Transverse colon (tissue), 4 donors: ENCODE data around the gene TH. TPM values are rescaled to one million over a fixed set of nuclear protein-coding genes. Genes with fewer than 3 reads are reported as not detected.

Source experiments
- DNase-seq: peaks from one replicate; pipeline ENCODE4 v3.0.0-alpha.2; 2019
- H3K27ac ChIP-seq, 4 donors: fragments of 200-600 bp; sonication (generic); 2 replicates each; pipeline ENCODE4 v1.5.1; 2016 to 2018; ENCODE audit warnings: inconsistent platforms in 4 of 4
- H3K27me3 ChIP-seq: fragments of 200-600 bp; sonication (generic); 2 replicates; pipeline ENCODE4 v1.5.1; 2017; ENCODE audit warnings: inconsistent platforms
- H3K36me3 ChIP-seq, 4 donors: fragments of 200-600 bp; sonication (generic); 2 replicates each; pipeline ENCODE4 v1.5.1; 2017 to 2019; ENCODE audit warnings: inconsistent platforms in 4 of 4
- H3K4me1 ChIP-seq, 4 donors: fragments of 200-600 bp; sonication (generic); 2 replicates each; pipeline ENCODE4 v1.5.1; 2017 to 2020; ENCODE audit warnings: inconsistent platforms in 4 of 4
- H3K4me3 ChIP-seq, 4 donors: fragments of 200-600 bp; sonication (generic); 1 replicate in 1 of 4; 2 replicates in 3 of 4; pipeline versions ENCODE4 v1.5.1 to v1.6.1; 2017 to 2019; ENCODE audit warnings: inconsistent platforms in 4 of 4
- H3K9me3 ChIP-seq, 2 donors: fragments of 200-600 bp; sonication (generic); 2 replicates each; pipeline ENCODE4 v1.5.1; 2017 to 2019; ENCODE audit warnings: inconsistent platforms in 2 of 2
- EP300 ChIP-seq: sonication (generic); formaldehyde crosslinking; IDR thresholded peaks from one replicate; pipeline ENCODE4 v1.6.1; 2017; ENCODE audit warnings: antibody characterized with exemption, low read depth
- POLR2A ChIP-seq: fragments of 450-650 bp; IDR thresholded peaks from one replicate; pipeline ENCODE4 v1.6.1; 2016; ENCODE audit warnings: antibody characterized with exemption, mild to moderate bottlenecking, moderate library complexity
- POLR2AphosphoS5 ChIP-seq, 3 donors: sonication (generic); formaldehyde crosslinking; IDR thresholded peaks; one replicate each; pipeline ENCODE4 v1.6.1; 2016; ENCODE audit warnings: antibody characterized with exemption in 3 of 3
- WGBS, 2 donors: methylation state at CpG; one replicate each; pipeline ENCODE4 v1.1.5; 2018; ENCODE audit warnings: low coverage in 1 of 2; 5-methylcytosine and 5-hydroxymethylcytosine counted together
- in situ Hi-C, 4 donors: fragments of 200-750 bp; cut with MboI; loops; one replicate each; pipeline versions ENCODE4 v1.15.0 to v1.15.1; 2017; ENCODE audit warnings: low sequenced_read_pairs in 3 of 4, low pct_ligation_motif_present in 1 of 4, low pct_unique_long_range_greater_than_20kb in 1 of 4
- intact Hi-C: fragments of 100-400 bp; cut with DNase I; formaldehyde crosslinking; loops from one replicate; pipeline ENCODE4 v1.15.1; 2023; ENCODE audit warnings: low total_unique reads
- total RNA-seq, 4 donors: library from RNA; depleted of rRNA; stranded (reverse); fragments of >200 nt; gene quantifications; one replicate each; pipeline ENCODE4 v1.1.0, GENCODE V29; 2016
- TF ChIP-seq, protein P1 (sequence below), 5 experiments: fragments of 200-600 bp in 3 of 5; fragments of 450-650 bp in 2 of 5; sonication (generic) in 3 of 5; IDR thresholded peaks; 1 replicate in 2 of 5; 2 replicates in 3 of 5; pipeline ENCODE4 v1.5.1; 2016 to 2017; ENCODE audit warnings: antibody characterized with exemption in 5 of 5, inconsistent platforms in 3 of 5, mild to moderate bottlenecking in 2 of 5, moderate library complexity in 1 of 5

The TH gene
- total RNA-seq, 4 donors from 2014 or later = not detected

DNA sequence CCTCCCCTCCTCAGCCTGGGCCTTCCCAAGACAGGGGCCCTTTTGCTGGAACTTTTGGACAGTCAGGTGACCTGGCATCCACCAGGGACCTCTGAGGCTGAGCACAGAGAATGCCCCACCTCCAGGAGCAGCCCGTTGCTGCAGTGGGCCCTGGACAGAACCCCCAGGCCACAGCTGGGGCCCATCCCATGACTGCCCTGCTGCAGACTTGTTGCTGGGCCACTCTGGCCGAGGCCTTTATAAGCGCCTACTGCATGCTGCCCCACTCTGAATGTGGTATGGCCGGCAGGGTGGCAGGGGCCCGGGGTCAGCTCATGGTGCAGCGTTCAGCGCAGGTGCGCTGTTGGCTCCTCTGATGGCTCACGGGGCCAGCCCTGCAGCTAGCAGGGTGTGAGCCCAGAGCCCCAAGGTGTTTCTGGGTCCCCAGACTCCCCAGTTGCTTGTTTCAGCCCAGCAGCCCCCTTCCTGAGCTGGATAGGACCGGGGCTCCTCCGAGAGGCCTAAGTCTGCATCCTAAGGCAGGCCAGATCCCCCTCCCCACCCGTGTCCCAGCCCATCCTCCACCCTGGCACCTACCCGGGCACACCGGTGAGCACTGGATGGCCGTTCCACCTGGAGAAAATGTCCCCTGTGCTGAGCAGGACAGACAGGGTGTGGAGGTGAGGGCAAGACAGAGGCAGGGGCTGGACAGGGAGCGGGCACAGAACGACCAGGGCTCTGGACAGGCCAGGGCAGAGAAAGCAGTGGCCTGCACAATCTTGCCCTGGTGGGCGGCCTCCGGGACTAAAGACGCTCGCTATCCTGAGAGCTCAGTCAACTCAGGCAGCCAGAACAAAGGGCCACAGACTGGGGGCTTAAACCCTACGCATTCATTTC, 28.1 kb upstream of the TH start:
- no peaks in the 10 kb centered on the region for H3K9me3 ChIP-seq
- no peak for DNase-seq
- H3K36me3 ChIP-seq = no peaks in the 10 kb centered on the region
- in situ Hi-C loops = loop anchor here (5.0 to 25.0 kb wide), 6 partner anchors 65 to 225 kb away; partner anchors contain the start of gene TSSC4 (in 1 of the 4)
- H3K27ac ChIP-seq = no peak overlapping the region
- H3K4me1 ChIP-seq = peaks cover 0 to 23% (median 16%) of the 10 kb centered on the region in 4 donors
- H3K4me3 ChIP-seq = no peak overlapping the region
- H3K27me3 ChIP-seq = peaks cover 5% of the 10 kb centered on the region
- intact Hi-C loops = loop anchor here (5.0 to 10.0 kb wide), 2 partner anchors 98 to 325 kb away; no protein-coding TSS in a partner anchor
- WGBS, 2 donors = 88% methylated on average over 18 of the region's 22 CpGs; no CpG with 5 or more reads in 1 of the 2 donors
- TF ChIP-seq EP300 = no peak
- TF ChIP-seq POLR2A = no peak
- no peak for TF ChIP-seq POLR2AphosphoS5 (IDR thresholded peaks at IDR 0.05)
- TF ChIP-seq, protein P1, sequence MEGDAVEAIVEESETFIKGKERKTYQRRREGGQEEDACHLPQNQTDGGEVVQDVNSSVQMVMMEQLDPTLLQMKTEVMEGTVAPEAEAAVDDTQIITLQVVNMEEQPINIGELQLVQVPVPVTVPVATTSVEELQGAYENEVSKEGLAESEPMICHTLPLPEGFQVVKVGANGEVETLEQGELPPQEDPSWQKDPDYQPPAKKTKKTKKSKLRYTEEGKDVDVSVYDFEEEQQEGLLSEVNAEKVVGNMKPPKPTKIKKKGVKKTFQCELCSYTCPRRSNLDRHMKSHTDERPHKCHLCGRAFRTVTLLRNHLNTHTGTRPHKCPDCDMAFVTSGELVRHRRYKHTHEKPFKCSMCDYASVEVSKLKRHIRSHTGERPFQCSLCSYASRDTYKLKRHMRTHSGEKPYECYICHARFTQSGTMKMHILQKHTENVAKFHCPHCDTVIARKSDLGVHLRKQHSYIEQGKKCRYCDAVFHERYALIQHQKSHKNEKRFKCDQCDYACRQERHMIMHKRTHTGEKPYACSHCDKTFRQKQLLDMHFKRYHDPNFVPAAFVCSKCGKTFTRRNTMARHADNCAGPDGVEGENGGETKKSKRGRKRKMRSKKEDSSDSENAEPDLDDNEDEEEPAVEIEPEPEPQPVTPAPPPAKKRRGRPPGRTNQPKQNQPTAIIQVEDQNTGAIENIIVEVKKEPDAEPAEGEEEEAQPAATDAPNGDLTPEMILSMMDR (IDR thresholded peaks at IDR 0.05) = no peak

GRCh38 chr11:2198621-2199365, 27.2 kb upstream of the TH start:
- Histone ChIP-seq H3K4me3 (no peak overlapping the region), H3K4me1 (peaks cover 0 to 18% (median 16%) of the 10 kb centered on the region in 4 donors), H3K27ac (no peak overlapping the region), H3K9me3 (no peaks in the 10 kb centered on the region), H3K27me3 (peaks cover 5% of the 10 kb centered on the region), H3K36me3 (no peaks in the 10 kb centered on the region)
- DNase-seq = no peak
- intact Hi-C loops (loop anchor here (5.0 to 10.0 kb wide), 2 partner anchors 99 to 326 kb away; no protein-coding TSS in a partner anchor), in situ Hi-C loops (loop anchor here in 2 of 4 donors (10.0 to 25.0 kb wide), 4 partner anchors 89 to 226 kb away; partner anchors contain the start of gene TSSC4 (in 1 of the 2))
- TF ChIP-seq, protein P1 (IDR thresholded peaks at IDR 0.05) = no peak
- TF ChIP-seq POLR2AphosphoS5 (IDR thresholded peaks at IDR 0.05) (no peak), POLR2A (no peak)
- WGBS, 2 donors = 90 to 100% methylated on average over 1 to 17 of the region's 21 CpGs

DNA sequence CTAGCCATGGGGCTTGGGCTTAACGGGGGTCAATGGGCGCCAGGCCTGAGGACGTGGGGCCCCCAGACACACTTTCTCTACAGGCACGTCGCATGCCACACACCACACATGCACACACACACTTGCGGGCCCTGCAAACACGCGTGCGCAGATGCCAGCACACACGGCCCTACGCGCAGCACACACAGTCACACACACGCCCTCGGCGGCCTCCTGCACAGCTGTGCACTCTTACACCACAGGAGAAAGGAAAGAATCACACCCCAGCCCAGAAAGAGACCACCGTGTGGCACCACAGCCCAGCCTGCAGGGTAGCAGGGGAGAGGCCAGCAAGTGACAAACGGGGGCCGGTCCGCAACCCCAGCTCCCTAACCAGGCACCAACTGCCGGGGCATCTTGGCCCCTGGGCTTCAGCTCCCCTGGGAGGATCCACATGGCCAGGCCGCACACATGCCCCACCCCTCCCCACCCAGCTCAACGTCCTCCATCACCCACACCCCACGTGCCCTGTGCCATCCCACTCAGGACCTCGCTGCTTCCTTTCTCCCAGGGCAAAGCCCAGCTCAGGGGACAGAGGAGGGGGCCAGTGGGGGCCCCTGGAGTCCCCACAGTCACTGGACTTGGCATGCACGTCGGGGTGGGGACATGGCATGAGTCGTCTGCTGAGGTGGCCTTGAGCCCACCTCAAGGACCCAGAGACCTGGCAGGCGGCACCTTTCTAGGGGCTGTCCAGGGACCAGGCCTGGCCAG, 26.3 kb upstream of the TH start:
- no peaks in the 10 kb centered on the region for H3K9me3 ChIP-seq
- H3K36me3 ChIP-seq = no peaks in the 10 kb centered on the region
- in situ Hi-C loops = loop anchor here in 2 of 4 donors (10.0 to 25.0 kb wide), 4 partner anchors 89 to 227 kb away; partner anchors contain the start of gene TSSC4 (in 1 of the 2)
- H3K27ac ChIP-seq = no peak overlapping the region
- H3K4me3 ChIP-seq = no peak overlapping the region
- DNase-seq = no peak
- H3K4me1 ChIP-seq = peaks cover 0 to 13% (median 12%) of the 10 kb centered on the region in 4 donors
- TF ChIP-seq, protein P1 (IDR thresholded peaks at IDR 0.05) = no peak
- TF ChIP-seq POLR2AphosphoS5 (IDR thresholded peaks at IDR 0.05) (no peak), POLR2A (no peak), EP300 (no peak)
- peaks cover 5% of the 10 kb centered on the region for H3K27me3 ChIP-seq
- 69 to 75% methylated on average over 3 to 26 of the region's 28 CpGs for WGBS, 2 donors
- intact Hi-C loops = loop anchor here (1.0 to 10.0 kb wide), 3 partner anchors 99 to 327 kb away; no protein-coding TSS in a partner anchor
